ENCODE results near the gene TPRG1. TPM values are rescaled to one million over a fixed set of nuclear protein-coding genes. Genes with fewer than 3 reads are reported as not detected.

TPRG1 gene
- total RNA-seq, 2 donors from 2014 or later, result 1.7 to 4.7 TPM

- no peak overlapping the region for H3K27ac ChIP-seq
- no peaks in the 10 kb centered on the region for H3K27me3 ChIP-seq (replicated peaks; ENCODE audit: insufficient read depth)
- intact Hi-C loops (cut with DNase I), result loop anchor here (10.0 kb wide), 1 partner anchor 568 kb away; no protein-coding TSS in a partner anchor
- no peaks in the 10 kb centered on the region for H3K9me3 ChIP-seq
- WGBS, result 74% methylated on average over 3 of the region's 3 CpGs
- no peaks in the 10 kb centered on the region for H3K4me1 ChIP-seq (replicated peaks)
- no peak overlapping the region for H3K4me3 ChIP-seq
- DNase-seq (ENCODE audit: low spot score), result no peak
- no peak for TF ChIP-seq CTCF (IDR thresholded peaks at IDR 0.05)
- TF ChIP-seq POLR2AphosphoS5 (IDR thresholded peaks at IDR 0.05), result no peak
- no peak for TF ChIP-seq POLR2A (IDR thresholded peaks at IDR 0.05)
- no peaks in the 10 kb centered on the region for H3K36me3 ChIP-seq
Observed at GRCh38 chr3:189222927-189223636, 51.3 kb downstream of the TPRG1 start.

- no peak for DNase-seq (ENCODE audit: low spot score)
- H3K4me3 ChIP-seq, result no peak overlapping the region
- no peaks in the 10 kb centered on the region for H3K4me1 ChIP-seq (replicated peaks)
- TF ChIP-seq POLR2A (IDR thresholded peaks at IDR 0.05) (no peak), POLR2AphosphoS5 (IDR thresholded peaks at IDR 0.05) (no peak), CTCF (IDR thresholded peaks at IDR 0.05) (no peak)
- 37% methylated on average over 3 of the region's 3 CpGs for WGBS
- no peak overlapping the region for H3K27ac ChIP-seq
- no peaks in the 10 kb centered on the region for H3K9me3 ChIP-seq
- no peaks in the 10 kb centered on the region for H3K36me3 ChIP-seq
- no peaks in the 10 kb centered on the region for H3K27me3 ChIP-seq (replicated peaks; ENCODE audit: insufficient read depth)
- intact Hi-C loops (cut with DNase I), result loop anchor here (10.0 kb wide), 1 partner anchor 571 kb away; no protein-coding TSS in a partner anchor
Observed at GRCh38 chr3:189225431-189225830, 53.7 kb downstream of the TPRG1 start.

GRCh38 chr3:189227249-189227648 lies 55.5 kb downstream of the TPRG1 start:
- Histone ChIP-seq H3K27ac (no peak overlapping the region), H3K36me3 (no peaks in the 10 kb centered on the region), H3K27me3 (replicated peaks; ENCODE audit: insufficient read depth) (no peaks in the 10 kb centered on the region), H3K9me3 (no peaks in the 10 kb centered on the region), H3K4me1 (replicated peaks) (no peaks in the 10 kb centered on the region), H3K4me3 (no peak overlapping the region)
- TF ChIP-seq CTCF (IDR thresholded peaks at IDR 0.05) (no peak), POLR2AphosphoS5 (IDR thresholded peaks at IDR 0.05) (no peak), POLR2A (IDR thresholded peaks at IDR 0.05) (no peak)
- 96% methylated on average over 3 of the region's 3 CpGs for WGBS
- intact Hi-C loops (cut with DNase I), result loop anchor here (10.0 kb wide), 1 partner anchor 572 kb away; no protein-coding TSS in a partner anchor
- no peak for DNase-seq (ENCODE audit: low spot score)

GRCh38 chr3:189229196-189229828 lies 57.5 kb downstream of the TPRG1 start:
- TF ChIP-seq POLR2A (IDR thresholded peaks at IDR 0.05) (no peak), POLR2AphosphoS5 (IDR thresholded peaks at IDR 0.05) (no peak), CTCF (IDR thresholded peaks at IDR 0.05) (no peak)

More at GRCh38 chr3:189229196-189229828, 57.5 kb downstream of the TPRG1 start:
- Histone ChIP-seq H3K4me1 (replicated peaks) (no peaks in the 10 kb centered on the region), H3K27ac (no peak overlapping the region), H3K4me3 (no peak overlapping the region), H3K36me3 (no peaks in the 10 kb centered on the region), H3K27me3 (replicated peaks; ENCODE audit: insufficient read depth) (no peaks in the 10 kb centered on the region), H3K9me3 (no peaks in the 10 kb centered on the region)
- intact Hi-C loops (cut with DNase I), result loop anchor here (10.0 kb wide), 1 partner anchor 575 kb away; no protein-coding TSS in a partner anchor
- 82% methylated on average over 5 of the region's 5 CpGs for WGBS
- DNase-seq (ENCODE audit: low spot score), result no peak

Data from prostate gland (tissue), 2 donors.